ENCODE results near the gene EPN2. TPM values are rescaled to one million over a fixed set of nuclear protein-coding genes. Genes with fewer than 3 reads are reported as not detected.

EPN2 gene
- total RNA-seq, 4 donors from 2014 or later, result 25.6 to 145 (median 84.1) TPM

- peak overlapping the region in 1 of 2 donors; percentile 19 for H3K27ac ChIP-seq
- H3K9me3 ChIP-seq, result no peaks in the 10 kb centered on the region
- H3K4me3 ChIP-seq, result no peak overlapping the region
- intact Hi-C loops (cut with DNase I; ENCODE audit: low total_unique reads), result no loop called here
- DNase-seq, result no peak
- H3K36me3 ChIP-seq, result no peaks in the 10 kb centered on the region
- no peak for TF ChIP-seq CTCF (IDR thresholded peaks at IDR 0.05)
- no peak for TF ChIP-seq POLR2A (IDR thresholded peaks at IDR 0.05)
- H3K27me3 ChIP-seq, result no peaks in the 10 kb centered on the region
- peaks cover 6 to 14% of the 10 kb centered on the region in 2 donors for H3K4me1 ChIP-seq
Observed at GRCh38 chr17:19301274-19301951, 64.2 kb downstream of the EPN2 start.

GRCh38 chr17:19301973-19302372, 64.8 kb downstream of the EPN2 start:
- peaks cover 6 to 12% of the 10 kb centered on the region in 2 donors for H3K4me1 ChIP-seq
- no peak for DNase-seq
- no peak overlapping the region for H3K4me3 ChIP-seq
- H3K9me3 ChIP-seq, result no peaks in the 10 kb centered on the region
- no peaks in the 10 kb centered on the region for H3K36me3 ChIP-seq
- TF ChIP-seq POLR2A (IDR thresholded peaks at IDR 0.05) (no peak), CTCF (IDR thresholded peaks at IDR 0.05) (no peak)
- no peaks in the 10 kb centered on the region for H3K27me3 ChIP-seq
- peak overlapping the region in 1 of 2 donors; percentile 19 for H3K27ac ChIP-seq
- intact Hi-C loops (cut with DNase I; ENCODE audit: low total_unique reads), result no loop called here

GRCh38 chr17:19302791-19303331, 65.7 kb downstream of the EPN2 start:
- H3K36me3 ChIP-seq, result no peaks in the 10 kb centered on the region
- H3K27ac ChIP-seq, result no peak overlapping the region
- DNase-seq, result no peak

GRCh38 chr17:19303367-19303776, 66.2 kb downstream of the EPN2 start:
- H3K9me3 ChIP-seq, result no peaks in the 10 kb centered on the region
- no peaks in the 10 kb centered on the region for H3K27me3 ChIP-seq
- peak overlapping the region in 1 of 2 donors; percentile 36 for H3K27ac ChIP-seq
- intact Hi-C loops (cut with DNase I; ENCODE audit: low total_unique reads), result no loop called here
- DNase-seq, result no peak
- TF ChIP-seq CTCF (IDR thresholded peaks at IDR 0.05) (no peak), POLR2A (IDR thresholded peaks at IDR 0.05) (no peak)
- peaks cover 5 to 6% of the 10 kb centered on the region in 2 donors for H3K4me1 ChIP-seq
- H3K4me3 ChIP-seq, result no peak overlapping the region
- H3K36me3 ChIP-seq, result no peaks in the 10 kb centered on the region

More at GRCh38 chr17:19302791-19303331, 65.7 kb downstream of the EPN2 start:
- H3K4me1 ChIP-seq, result peaks cover 5 to 6% of the 10 kb centered on the region in 2 donors
- H3K9me3 ChIP-seq, result no peaks in the 10 kb centered on the region
- intact Hi-C loops (cut with DNase I; ENCODE audit: low total_unique reads), result no loop called here
- TF ChIP-seq POLR2A (IDR thresholded peaks at IDR 0.05), result no peak
- H3K27me3 ChIP-seq, result no peaks in the 10 kb centered on the region
- H3K4me3 ChIP-seq, result no peak overlapping the region

GRCh38 chr17:19304209-19304608, 67.0 kb downstream of the EPN2 start:
- H3K4me3 ChIP-seq, result no peak overlapping the region
- DNase-seq, result peak in 1 of 2 donors; percentile 44
- H3K27me3 ChIP-seq, result no peaks in the 10 kb centered on the region
- peak overlapping the region; percentile 23 to 36 for H3K27ac ChIP-seq
- peaks cover 5 to 6% of the 10 kb centered on the region in 2 donors for H3K4me1 ChIP-seq
- intact Hi-C loops (cut with DNase I; ENCODE audit: low total_unique reads), result no loop called here
- H3K9me3 ChIP-seq, result no peaks in the 10 kb centered on the region
- no peaks in the 10 kb centered on the region for H3K36me3 ChIP-seq
- TF ChIP-seq POLR2A (IDR thresholded peaks at IDR 0.05) (no peak), CTCF (IDR thresholded peaks at IDR 0.05) (no peak)

All from uterus (tissue), 4 donors.